AG09309 (cell line): Measurements from ENCODE around the gene SCN1B.
A peak's percentile ranks its signal among the peaks of the same experiment; 100 is the strongest.
"Not testable (repeated sequence)": the region's sequence is repeated elsewhere in the genome, so short reads cannot be mapped to it uniquely, and the experiment has no call there.

Experiments
- DNase-seq: peaks from one replicate; pipeline ENCODE4 v3.0.0-alpha.2; 2010; ENCODE audit warnings: low read depth
- H3K4me3 ChIP-seq: 2 replicates; pipeline ENCODE4 v1.5.1; 2011; ENCODE audit warnings: mild to moderate bottlenecking, low read depth, low read length, moderate library complexity; ENCODE audit not compliant: control insufficient read depth
- TF ChIP-seq, protein P1 (sequence below): IDR thresholded peaks from 2 replicates; pipeline ENCODE4 v1.5.1; 2011; ENCODE audit warnings: mild to moderate bottlenecking, low read depth, low read length, inconsistent platforms; ENCODE audit not compliant: insufficient read depth, control insufficient read depth; ENCODE audit errors: missing control alignments

SCN1B gene

DNA sequence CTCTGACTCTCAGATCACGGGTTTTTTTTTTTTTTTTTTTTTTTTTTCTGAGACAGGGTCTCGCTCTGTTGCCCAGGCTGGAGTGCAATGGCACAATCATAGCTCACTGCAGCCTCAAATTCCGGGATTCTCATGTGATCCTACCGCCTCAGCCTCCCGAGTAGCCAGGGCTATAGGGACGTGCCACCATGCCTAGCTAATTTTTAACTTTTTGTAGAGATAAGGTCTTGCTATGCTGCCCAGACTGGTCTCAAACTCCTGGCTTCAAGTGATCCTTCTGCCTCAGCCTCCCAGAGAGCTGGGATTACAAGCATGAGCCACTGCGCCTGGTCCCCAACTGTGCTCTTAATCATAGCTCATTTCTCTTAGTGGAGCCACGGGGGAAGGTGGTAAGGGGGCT, 34.7 kb upstream of the SCN1B start:
- DNase-seq = no peak
- TF ChIP-seq, protein P1, sequence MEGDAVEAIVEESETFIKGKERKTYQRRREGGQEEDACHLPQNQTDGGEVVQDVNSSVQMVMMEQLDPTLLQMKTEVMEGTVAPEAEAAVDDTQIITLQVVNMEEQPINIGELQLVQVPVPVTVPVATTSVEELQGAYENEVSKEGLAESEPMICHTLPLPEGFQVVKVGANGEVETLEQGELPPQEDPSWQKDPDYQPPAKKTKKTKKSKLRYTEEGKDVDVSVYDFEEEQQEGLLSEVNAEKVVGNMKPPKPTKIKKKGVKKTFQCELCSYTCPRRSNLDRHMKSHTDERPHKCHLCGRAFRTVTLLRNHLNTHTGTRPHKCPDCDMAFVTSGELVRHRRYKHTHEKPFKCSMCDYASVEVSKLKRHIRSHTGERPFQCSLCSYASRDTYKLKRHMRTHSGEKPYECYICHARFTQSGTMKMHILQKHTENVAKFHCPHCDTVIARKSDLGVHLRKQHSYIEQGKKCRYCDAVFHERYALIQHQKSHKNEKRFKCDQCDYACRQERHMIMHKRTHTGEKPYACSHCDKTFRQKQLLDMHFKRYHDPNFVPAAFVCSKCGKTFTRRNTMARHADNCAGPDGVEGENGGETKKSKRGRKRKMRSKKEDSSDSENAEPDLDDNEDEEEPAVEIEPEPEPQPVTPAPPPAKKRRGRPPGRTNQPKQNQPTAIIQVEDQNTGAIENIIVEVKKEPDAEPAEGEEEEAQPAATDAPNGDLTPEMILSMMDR = no peak
- H3K4me3 ChIP-seq = no peak overlapping the region

DNA sequence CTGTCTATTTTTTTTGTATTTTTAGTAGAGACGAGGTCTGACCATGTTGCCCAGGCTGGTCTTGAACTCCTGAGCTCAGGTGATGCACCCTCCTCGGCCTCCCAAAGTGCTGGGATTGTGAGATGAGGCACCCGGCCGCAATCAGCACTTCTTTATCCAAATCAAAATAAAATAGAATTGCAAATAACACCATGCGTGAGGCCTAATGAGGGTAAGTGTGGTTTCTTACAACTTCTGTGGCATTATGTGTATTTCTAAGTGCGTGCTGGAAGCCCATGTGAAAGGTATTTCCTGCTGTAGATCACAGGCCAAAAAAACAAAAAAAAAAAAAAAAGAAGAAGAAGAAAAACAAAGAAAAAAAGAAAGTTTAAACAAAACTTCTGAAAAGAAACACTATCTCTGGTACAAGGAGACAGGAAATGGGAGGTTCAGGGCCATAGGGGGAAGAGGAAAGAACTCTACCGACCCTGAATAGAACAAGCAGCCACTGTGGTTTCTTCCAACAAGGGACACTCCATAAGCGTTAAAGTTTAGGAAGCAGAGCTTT, 33.1 kb upstream of the SCN1B start:
- DNase-seq = no peak
- H3K4me3 ChIP-seq = no peak overlapping the region
- TF ChIP-seq, protein P1 = no peak

DNA sequence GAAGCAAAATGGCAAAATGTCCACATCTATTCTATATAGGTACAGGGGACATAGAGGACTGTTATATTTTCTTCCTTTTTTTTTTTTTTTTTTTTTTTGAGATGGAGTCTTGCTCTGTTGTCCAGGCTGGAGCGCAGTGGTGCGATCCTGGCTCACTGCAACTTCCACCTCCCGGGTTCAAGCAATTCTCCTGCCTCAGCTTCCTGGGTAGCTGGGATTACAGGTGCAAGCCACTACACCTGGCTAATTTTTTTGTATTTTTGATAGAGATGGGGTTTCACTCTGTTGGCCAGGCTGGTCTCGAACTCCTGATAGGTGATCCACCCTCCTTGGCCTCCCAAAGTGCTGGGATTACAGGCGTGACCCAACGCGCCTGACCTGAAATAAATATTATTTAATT, 32.0 kb upstream of the SCN1B start:
- H3K4me3 ChIP-seq = not testable (repeated sequence)

DNA sequence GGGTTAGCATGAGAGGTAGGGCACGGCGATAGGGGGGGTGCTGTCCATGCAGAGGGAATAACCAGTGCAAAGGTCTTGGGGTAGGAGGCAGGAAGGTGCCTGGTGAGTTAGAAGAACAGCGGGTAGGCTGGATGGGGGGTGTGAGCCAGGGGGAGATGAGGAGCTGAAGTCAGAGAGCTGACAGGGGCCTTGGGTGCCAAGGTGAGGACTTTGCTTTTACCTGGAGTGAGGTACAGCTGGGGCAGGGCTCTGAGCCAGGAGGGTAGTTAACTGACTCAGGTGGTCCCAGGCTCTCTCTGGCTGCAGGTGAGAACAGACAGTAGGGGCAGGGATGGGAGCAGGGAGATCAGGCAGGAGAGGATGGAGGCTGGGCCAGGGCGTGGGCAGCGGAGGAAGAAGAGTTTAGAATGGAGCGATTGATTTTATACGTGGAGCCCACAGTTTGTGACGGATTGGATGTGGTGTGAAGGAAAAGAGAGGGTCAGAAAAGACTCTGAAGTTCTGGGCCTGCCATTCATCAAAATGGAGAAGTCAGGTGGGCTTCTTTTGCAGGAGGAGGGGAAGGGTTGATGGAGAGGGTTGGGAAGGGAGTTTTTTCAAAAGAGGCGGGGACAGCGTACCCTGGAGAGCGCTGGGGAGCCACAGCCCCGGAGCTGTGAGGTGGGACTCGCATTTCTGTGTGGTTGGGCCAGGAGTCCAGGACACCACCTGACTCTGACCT, 31.3 kb upstream of the SCN1B start:
- DNase-seq = no peak
- peak overlapping the region; percentile 64 for H3K4me3 ChIP-seq

More for the DNA sequence above, 32.0 kb upstream of the SCN1B start:
- not testable (repeated sequence) for DNase-seq

DNA sequence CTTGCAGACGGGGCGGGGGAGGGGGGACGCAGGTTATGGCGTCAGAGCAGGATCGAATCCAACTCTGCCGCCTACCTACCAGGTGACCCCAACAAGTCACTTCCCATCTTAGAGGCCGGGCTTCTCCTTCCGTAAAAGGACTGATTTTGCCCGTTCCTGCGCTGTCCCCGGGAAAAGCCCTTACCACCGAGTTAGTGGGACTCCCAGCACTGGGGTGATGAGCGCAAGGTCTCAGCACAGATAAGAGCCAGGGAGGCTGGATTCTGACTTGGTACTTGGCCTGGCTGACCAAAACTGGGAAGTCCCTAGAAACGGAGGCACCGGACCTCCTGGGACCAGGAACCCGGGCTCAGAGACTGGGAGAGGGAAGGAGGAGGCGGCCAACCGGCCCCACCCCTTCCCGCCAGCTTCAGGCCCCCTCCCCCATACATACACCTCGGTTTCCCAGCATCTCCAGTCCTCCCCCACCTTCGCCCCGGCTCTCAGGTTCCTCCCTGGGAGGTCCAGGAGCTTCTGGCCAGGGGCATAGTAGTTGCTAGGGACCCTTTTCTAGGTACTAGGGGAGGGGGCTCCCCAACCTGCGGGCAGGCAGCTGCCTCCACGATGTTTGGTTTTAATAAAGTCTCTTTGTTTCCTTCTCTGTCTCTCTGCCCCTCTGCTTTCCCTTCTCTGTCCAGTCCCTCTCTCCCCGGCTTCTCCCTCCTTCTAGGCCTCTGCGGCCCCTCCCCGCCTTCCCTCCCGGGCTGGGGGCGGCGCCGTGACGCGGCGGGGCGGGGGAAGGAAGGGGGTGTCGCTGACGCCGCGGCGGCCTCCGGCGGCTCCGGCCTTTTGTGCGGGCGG, 30.6 kb upstream of the SCN1B start, which contains the start of gene GRAMD1A:
Gene GRAMD1A (plus strand): TSS at position 826 of the 840 bp plus-strand sequence. CDS start 156 bp downstream, outside the sequence.
- peak within 1 kb of the TSS; percentile 64 for H3K4me3 ChIP-seq
- TF ChIP-seq, protein P1 = no peak
- DNase-seq = no peak

More for the DNA sequence above, 31.3 kb upstream of the SCN1B start:
- TF ChIP-seq, protein P1 = no peak

DNA sequence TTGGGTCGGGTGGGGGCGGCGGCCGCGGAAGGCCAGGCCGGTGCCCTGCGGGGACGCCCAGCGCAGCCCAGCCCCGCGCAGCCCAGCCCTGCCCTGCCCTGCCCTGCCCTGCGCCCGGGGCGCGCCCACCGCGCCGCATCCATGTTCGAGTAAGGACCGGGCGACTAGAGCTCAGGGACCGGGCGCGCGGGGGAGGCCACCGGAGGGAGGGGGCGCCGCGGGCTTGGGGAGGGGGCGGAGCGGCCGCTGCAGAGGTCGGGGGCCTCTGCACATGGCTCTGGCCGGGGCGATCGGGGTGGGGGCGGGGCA, 30.0 kb upstream of the SCN1B start:
- TF ChIP-seq, protein P1 = no peak
- no peak for DNase-seq
- H3K4me3 ChIP-seq = peak overlapping the region; percentile 64
